ENCODE results near the gene INPP4B. TPM values are rescaled to one million over a fixed set of nuclear protein-coding genes. Genes with fewer than 3 reads are reported as not detected.

The INPP4B gene
- polyA plus RNA-seq, 1 donor, result 36.4 TPM

- DNase-seq (ENCODE audit: low read depth), result no peak
These were observed 466.0 kb downstream of the INPP4B start for GRCh38 chr4:142380052-142380602.

- DNase-seq (ENCODE audit: low read depth), result no peak
These were observed 466.6 kb downstream of the INPP4B start for GRCh38 chr4:142379277-142380051.

GRCh38 chr4:142378179-142378578, 467.9 kb downstream of the INPP4B start:
- no peak for DNase-seq (ENCODE audit: low read depth)

GRCh38 chr4:142377342-142378091, 468.6 kb downstream of the INPP4B start:
- DNase-seq (ENCODE audit: low read depth), result no peak

GRCh38 chr4:142376204-142376603, 469.9 kb downstream of the INPP4B start:
- DNase-seq (ENCODE audit: low read depth), result no peak

GRCh38 chr4:142373610-142374009, 472.5 kb downstream of the INPP4B start:
- no peak for DNase-seq (ENCODE audit: low read depth)

GRCh38 chr4:142372530-142373260, 473.4 kb downstream of the INPP4B start:
- DNase-seq (ENCODE audit: low read depth), result no peak

- DNase-seq (ENCODE audit: low read depth), result no peak
These were observed 477.0 kb downstream of the INPP4B start for GRCh38 chr4:142369141-142369540.

- DNase-seq (ENCODE audit: low read depth), result no peak
These were observed 478.5 kb downstream of the INPP4B start for GRCh38 chr4:142367418-142368180.

GRCh38 chr4:142366769-142367181, 479.3 kb downstream of the INPP4B start:
- no peak for DNase-seq (ENCODE audit: low read depth)

GRCh38 chr4:142365391-142365790, 480.7 kb downstream of the INPP4B start:
- no peak for DNase-seq (ENCODE audit: low read depth)

GRCh38 chr4:142363686-142364085, 482.4 kb downstream of the INPP4B start:
- DNase-seq (ENCODE audit: low read depth), result no peak

- DNase-seq (ENCODE audit: low read depth), result no peak
These were observed 484.1 kb downstream of the INPP4B start for GRCh38 chr4:142361981-142362380.

- DNase-seq (ENCODE audit: low read depth), result no peak
These were observed 485.4 kb downstream of the INPP4B start for GRCh38 chr4:142360657-142361056.

- DNase-seq (ENCODE audit: low read depth), result no peak
These were observed 487.4 kb downstream of the INPP4B start for GRCh38 chr4:142358656-142359055.

GRCh38 chr4:142356801-142357200, 489.3 kb downstream of the INPP4B start:
- DNase-seq (ENCODE audit: low read depth), result no peak

GRCh38 chr4:142356118-142356759, 489.9 kb downstream of the INPP4B start:
- DNase-seq (ENCODE audit: low read depth), result no peak

GRCh38 chr4:142355421-142355930, 490.6 kb downstream of the INPP4B start:
- DNase-seq (ENCODE audit: low read depth), result no peak

- DNase-seq (ENCODE audit: low read depth), result no peak
These were observed 491.2 kb downstream of the INPP4B start for GRCh38 chr4:142354794-142355420.

- DNase-seq (ENCODE audit: low read depth), result no peak
These were observed 492.1 kb downstream of the INPP4B start for GRCh38 chr4:142354041-142354440.

All from forelimb muscle (tissue), 1 donor.